ENCODE results near the gene STKLD1.
A peak's percentile ranks its signal among the peaks of the same experiment; 100 is the strongest.

Gene STKLD1

DNA sequence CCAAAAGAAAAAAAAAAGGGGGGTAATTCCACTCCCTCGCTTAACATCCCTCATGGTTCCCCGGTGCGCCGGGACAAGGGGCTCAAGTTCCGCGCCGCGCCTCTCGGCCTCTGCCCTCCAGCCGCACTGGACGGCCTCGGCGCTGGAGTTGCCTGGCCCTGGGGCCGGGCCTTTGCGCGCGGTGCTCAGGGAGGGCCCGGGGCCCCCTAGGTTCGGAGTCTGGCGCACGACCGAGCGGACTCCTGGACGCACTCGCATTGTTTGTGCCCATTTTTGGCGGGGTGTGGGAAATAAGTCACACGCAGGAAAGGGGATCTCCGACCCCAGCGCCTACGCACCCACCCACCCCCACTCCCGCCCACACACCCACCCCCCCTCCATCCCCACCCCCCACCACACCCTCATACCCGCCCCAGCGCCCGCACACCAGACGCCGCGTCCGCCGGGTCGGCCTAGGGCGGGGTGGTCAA lies 28.6 kb upstream of the STKLD1 start:
- no peak for TF ChIP-seq CTCF (IDR thresholded peaks at IDR 0.05; ENCODE audit: insufficient read depth, low read length, missing control alignments)
- CTCF ChIA-PET: interaction anchor here (1.1 to 1.8 kb wide), 3 partner anchors 9 to 161 kb away, joined by 3 to 6 read pairs (median 6); partner anchors contain the start of genes SURF1 and SURF2
- POLR2A ChIA-PET: interaction anchor here (0.6 to 2.1 kb wide), 20 partner anchors 8 to 319 kb away, joined by 3 to 14 read pairs (median 4); partner anchors contain the start of genes CACFD1, SLC2A6, SURF1 and SURF2
- DNase-seq (ENCODE audit: low read depth, low spot score): no peak
- H3K4me3 ChIP-seq (ENCODE audit: low read depth, low read length): peak overlapping the region; percentile 96

- POLR2A ChIA-PET: interaction anchor here (0.6 to 2.1 kb wide), 19 partner anchors 8 to 213 kb away, joined by 3 to 14 read pairs (median 4); partner anchors contain the start of genes CACFD1, SLC2A6, SURF1 and SURF2
- peak; percentile 73 for DNase-seq (ENCODE audit: low read depth, low spot score)
- CTCF ChIA-PET: interaction anchor here (1.2 to 1.8 kb wide), 3 partner anchors 9 to 161 kb away, joined by 3 to 6 read pairs (median 6); no protein-coding TSS in a partner anchor
- H3K4me3 ChIP-seq (ENCODE audit: low read depth, low read length): peak within 1 kb of the TSS; percentile 96
- no peak for TF ChIP-seq CTCF (IDR thresholded peaks at IDR 0.05; ENCODE audit: insufficient read depth, low read length, missing control alignments)
These were observed 28.0 kb upstream of the STKLD1 start, which contains the start of the genes MED22 and RPL7A for GRCh38 chr9:133347985-133348717. TSS of gene MED22 (minus strand) at chr9:133348131. CDS start at chr9:133346662, 1,469 bp downstream. TSS of gene RPL7A (plus strand) at chr9:133348218. CDS start at chr9:133348244, 26 bp downstream.

DNA sequence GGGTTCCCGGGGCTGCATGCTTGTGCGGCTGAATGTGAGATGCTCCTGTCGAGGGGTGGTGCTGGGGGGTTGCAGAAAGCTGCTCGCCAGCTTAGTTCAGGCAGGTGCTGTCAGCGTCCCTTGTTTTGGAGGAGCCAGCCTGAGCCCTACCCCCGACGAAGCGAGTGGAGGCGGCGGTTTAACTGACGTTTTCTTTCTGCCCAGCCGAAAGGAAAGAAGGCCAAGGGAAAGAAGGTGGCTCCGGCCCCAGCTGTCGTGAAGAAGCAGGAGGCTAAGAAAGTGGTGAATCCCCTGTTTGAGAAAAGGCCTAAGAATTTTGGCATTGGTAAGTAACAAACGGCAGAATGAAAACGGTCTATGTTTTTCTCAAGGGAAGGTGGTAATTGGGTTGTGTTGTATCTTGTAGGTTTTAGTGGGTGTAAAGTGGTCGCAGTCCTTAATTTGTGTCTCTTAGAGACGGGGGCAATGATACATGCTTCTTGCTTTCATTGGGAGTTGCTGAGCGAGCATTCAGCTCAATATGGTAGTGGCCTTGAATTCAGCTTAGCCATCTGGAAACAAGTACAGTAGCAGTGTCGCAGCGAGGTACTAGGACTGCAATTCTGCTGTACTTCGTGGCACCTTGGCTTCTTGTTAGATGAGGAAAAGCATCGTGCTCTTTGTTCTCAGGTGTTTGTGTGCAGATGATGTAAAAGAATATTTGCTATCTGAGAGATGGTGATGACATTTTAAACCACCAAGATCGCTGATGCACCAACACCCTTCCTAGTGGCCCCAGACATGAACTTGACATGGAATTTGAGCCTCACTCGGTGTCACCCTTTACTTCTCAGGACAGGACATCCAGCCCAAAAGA lies 27.2 kb upstream of the STKLD1 start:
- CTCF ChIA-PET: interaction anchor here (1.2 to 1.7 kb wide), 2 partner anchors 8 to 14 kb away, joined by 3 to 6 read pairs; no protein-coding TSS in a partner anchor

GRCh38 chr9:133349965-133350616 lies 26.1 kb upstream of the STKLD1 start:
- peak overlapping the region; percentile 25 for H3K4me3 ChIP-seq (ENCODE audit: low read depth, low read length)
- POLR2A ChIA-PET: interaction anchor here (0.7 to 0.9 kb wide), 2 partner anchors 20 to 135 kb away, joined by 3 to 4 read pairs; no protein-coding TSS in a partner anchor
- no peak for DNase-seq (ENCODE audit: low read depth, low spot score)
- no peak for TF ChIP-seq CTCF (IDR thresholded peaks at IDR 0.05; ENCODE audit: insufficient read depth, low read length, missing control alignments)
- CTCF ChIA-PET: interaction anchor here (0.9 to 1.2 kb wide), 5 partner anchors 9 to 169 kb away, joined by 3 read pairs; no protein-coding TSS in a partner anchor

More for the DNA sequence above, 27.2 kb upstream of the STKLD1 start:
- TF ChIP-seq CTCF (IDR thresholded peaks at IDR 0.05; ENCODE audit: insufficient read depth, low read length, missing control alignments): no peak
- DNase-seq (ENCODE audit: low read depth, low spot score): no peak
- peak overlapping the region; percentile 96 for H3K4me3 ChIP-seq (ENCODE audit: low read depth, low read length)
- POLR2A ChIA-PET: interaction anchor here (0.8 to 2.1 kb wide), 8 partner anchors 7 to 213 kb away, joined by 3 to 14 read pairs (median 8); partner anchors contain the start of genes SURF1 and SURF2

DNA sequence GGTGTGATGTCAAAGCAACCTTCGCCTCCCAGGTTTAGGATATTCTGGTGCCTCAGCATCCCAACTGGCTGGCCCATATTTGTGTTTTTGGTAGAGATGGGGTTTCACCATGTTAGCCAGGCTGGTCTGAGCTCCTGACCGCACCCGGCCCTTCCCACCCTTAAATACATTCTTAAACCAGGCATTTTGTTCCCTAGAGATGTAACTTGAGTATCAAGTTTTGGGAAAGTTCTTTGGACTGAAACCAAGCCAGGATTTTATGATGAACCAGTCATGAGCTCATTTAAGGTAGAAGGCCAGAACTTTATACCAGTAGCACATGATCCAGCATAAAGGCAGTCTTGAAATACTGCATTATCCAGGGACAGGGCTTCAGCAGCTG lies 24.6 kb upstream of the STKLD1 start:
- DNase-seq (ENCODE audit: low read depth, low spot score): no peak
- ChIA-PET POLR2A (interaction anchor here (0.9 kb wide), 2 partner anchors 9 to 12 kb away, joined by 3 read pairs; no protein-coding TSS in a partner anchor), CTCF (interaction anchor here (0.6 to 1.7 kb wide), 5 partner anchors 8 to 208 kb away, joined by 3 to 8 read pairs (median 3); no protein-coding TSS in a partner anchor)
- no peak for TF ChIP-seq CTCF (IDR thresholded peaks at IDR 0.05; ENCODE audit: insufficient read depth, low read length, missing control alignments)
- no peak overlapping the region for H3K4me3 ChIP-seq (ENCODE audit: low read depth, low read length)

Measured in AG04449 (cell line).